ENCODE data around the gene SCRN3. TPM values are rescaled to one million over a fixed set of nuclear protein-coding genes. Genes with fewer than 3 reads are reported as not detected.

The SCRN3 gene
- total and polyA plus RNA-seq, 2 experiments from 2014 or later: 8.1 to 12.3 TPM

DNA sequence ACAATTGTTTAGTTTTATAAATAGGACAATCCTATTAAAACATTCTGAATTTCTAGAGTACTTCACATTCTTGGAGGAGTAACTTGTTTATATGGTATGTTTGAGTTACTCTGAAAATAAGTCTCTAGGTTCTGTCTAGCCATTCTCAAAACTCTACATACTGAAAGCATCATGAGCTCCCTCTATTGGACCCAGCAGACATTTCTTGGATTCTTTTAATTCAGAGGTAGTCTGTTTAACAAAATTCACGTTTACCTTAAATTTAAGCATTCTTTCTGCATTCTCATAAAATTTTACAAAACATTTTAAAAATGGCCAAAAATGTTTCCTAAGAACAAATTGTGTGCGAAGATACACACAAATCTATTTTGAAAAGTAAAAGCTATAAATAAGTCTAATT lies 45.5 kb upstream of the SCRN3 start:
- H2AFZ ChIP-seq: no peak overlapping the region
- TF ChIP-seq, protein P1, sequence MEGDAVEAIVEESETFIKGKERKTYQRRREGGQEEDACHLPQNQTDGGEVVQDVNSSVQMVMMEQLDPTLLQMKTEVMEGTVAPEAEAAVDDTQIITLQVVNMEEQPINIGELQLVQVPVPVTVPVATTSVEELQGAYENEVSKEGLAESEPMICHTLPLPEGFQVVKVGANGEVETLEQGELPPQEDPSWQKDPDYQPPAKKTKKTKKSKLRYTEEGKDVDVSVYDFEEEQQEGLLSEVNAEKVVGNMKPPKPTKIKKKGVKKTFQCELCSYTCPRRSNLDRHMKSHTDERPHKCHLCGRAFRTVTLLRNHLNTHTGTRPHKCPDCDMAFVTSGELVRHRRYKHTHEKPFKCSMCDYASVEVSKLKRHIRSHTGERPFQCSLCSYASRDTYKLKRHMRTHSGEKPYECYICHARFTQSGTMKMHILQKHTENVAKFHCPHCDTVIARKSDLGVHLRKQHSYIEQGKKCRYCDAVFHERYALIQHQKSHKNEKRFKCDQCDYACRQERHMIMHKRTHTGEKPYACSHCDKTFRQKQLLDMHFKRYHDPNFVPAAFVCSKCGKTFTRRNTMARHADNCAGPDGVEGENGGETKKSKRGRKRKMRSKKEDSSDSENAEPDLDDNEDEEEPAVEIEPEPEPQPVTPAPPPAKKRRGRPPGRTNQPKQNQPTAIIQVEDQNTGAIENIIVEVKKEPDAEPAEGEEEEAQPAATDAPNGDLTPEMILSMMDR (conservative IDR thresholded peaks at IDR 0.05; ENCODE audit: low read depth in 2 of 2): peak; percentile 50 to 63
- no peak for TF ChIP-seq POLR2AphosphoS5 (IDR thresholded peaks at IDR 0.05; ENCODE audit: low read depth)
- no peak for TF ChIP-seq STAT1 (IDR thresholded peaks at IDR 0.05; ENCODE audit: unreplicated experiment)
- no peak for TF ChIP-seq ZNF114 (CRISPR knock-in tag; IDR thresholded peaks at IDR 0.05)
- TF ChIP-seq NANOG (IDR thresholded peaks at IDR 0.05; ENCODE audit: borderline replicate concordance): no peak
- TF ChIP-seq, protein P2, sequence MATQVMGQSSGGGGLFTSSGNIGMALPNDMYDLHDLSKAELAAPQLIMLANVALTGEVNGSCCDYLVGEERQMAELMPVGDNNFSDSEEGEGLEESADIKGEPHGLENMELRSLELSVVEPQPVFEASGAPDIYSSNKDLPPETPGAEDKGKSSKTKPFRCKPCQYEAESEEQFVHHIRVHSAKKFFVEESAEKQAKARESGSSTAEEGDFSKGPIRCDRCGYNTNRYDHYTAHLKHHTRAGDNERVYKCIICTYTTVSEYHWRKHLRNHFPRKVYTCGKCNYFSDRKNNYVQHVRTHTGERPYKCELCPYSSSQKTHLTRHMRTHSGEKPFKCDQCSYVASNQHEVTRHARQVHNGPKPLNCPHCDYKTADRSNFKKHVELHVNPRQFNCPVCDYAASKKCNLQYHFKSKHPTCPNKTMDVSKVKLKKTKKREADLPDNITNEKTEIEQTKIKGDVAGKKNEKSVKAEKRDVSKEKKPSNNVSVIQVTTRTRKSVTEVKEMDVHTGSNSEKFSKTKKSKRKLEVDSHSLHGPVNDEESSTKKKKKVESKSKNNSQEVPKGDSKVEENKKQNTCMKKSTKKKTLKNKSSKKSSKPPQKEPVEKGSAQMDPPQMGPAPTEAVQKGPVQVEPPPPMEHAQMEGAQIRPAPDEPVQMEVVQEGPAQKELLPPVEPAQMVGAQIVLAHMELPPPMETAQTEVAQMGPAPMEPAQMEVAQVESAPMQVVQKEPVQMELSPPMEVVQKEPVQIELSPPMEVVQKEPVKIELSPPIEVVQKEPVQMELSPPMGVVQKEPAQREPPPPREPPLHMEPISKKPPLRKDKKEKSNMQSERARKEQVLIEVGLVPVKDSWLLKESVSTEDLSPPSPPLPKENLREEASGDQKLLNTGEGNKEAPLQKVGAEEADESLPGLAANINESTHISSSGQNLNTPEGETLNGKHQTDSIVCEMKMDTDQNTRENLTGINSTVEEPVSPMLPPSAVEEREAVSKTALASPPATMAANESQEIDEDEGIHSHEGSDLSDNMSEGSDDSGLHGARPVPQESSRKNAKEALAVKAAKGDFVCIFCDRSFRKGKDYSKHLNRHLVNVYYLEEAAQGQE (IDR thresholded peaks at IDR 0.05; ENCODE audit: unreplicated experiment): no peak
- no peak for TF ChIP-seq EZH2phosphoT487 (IDR thresholded peaks at IDR 0.05; ENCODE audit: unreplicated experiment)
- no peak overlapping the region for H3K4me2 ChIP-seq
- H3K27ac ChIP-seq (ENCODE audit: low read depth): no peak overlapping the region
- H4K20me1 ChIP-seq (replicated peaks; ENCODE audit: insufficient read depth): no peaks in the 10 kb centered on the region
- H3K27me3 ChIP-seq (ENCODE audit: insufficient read depth): peaks cover 11% of the 10 kb centered on the region
- Mint-ChIP-seq H3K4me3 (no peak overlapping the region), H3K9me3 (no peaks in the 10 kb centered on the region), H3K36me3 (ENCODE audit: low read depth) (peaks cover 11% of the 10 kb centered on the region), H3K4me1 (peaks cover 11% of the 10 kb centered on the region), H3K27me3 (ENCODE audit: insufficient read depth, low read depth, poor library complexity) (peaks cover 7% of the 10 kb centered on the region), H3K27ac (no peak overlapping the region)
- H3K4me3 ChIP-seq: no peak overlapping the region
- peaks cover 19% of the 10 kb centered on the region for H3K4me1 ChIP-seq (ENCODE audit: insufficient read depth)
- H3K9me2 ChIP-seq (ENCODE audit: insufficient read depth): no peaks in the 10 kb centered on the region
- no peaks in the 10 kb centered on the region for H3K36me3 ChIP-seq (ENCODE audit: insufficient read depth)
- H3K79me2 ChIP-seq (replicated peaks; ENCODE audit: insufficient read depth): no peaks in the 10 kb centered on the region
- ATAC-seq (no peak), DNase-seq (ENCODE audit: low spot score) (peak; percentile 66)
- H3F3A ChIP-seq (replicated peaks; ENCODE audit: low read depth): no peaks in the 10 kb centered on the region

DNA sequence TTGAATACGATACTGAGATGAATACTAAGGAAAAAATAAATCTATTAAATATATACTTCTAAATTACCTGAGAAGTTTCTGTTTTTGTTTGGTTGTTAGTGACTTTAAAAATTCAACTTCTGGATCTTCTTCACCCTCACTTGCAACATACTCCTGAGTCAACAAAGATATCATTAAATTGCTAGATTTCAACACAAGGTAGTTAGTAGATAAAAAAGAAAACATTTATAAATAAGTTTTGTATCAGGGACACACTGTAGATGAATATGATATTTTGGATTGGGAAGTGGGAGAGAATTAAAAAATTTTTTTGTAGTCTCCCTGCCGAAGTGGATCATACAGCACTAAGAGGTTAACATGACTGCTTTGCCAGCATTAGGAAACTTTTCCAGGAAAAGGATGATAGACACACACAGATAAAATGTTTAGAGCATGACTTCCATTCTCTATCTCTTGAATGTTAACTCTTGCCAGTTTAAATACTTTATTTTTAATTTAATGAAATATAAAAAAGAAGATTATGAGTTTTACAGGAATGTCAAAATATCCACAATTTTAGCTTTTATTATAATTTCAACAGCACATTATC lies 44.8 kb upstream of the SCRN3 start:
- H3K4me3 ChIP-seq: no peak overlapping the region
- no peak overlapping the region for H3K27ac ChIP-seq (ENCODE audit: low read depth)
- Mint-ChIP-seq H3K27ac (no peak overlapping the region), H3K9me3 (no peaks in the 10 kb centered on the region), H3K36me3 (ENCODE audit: low read depth) (peaks cover 11% of the 10 kb centered on the region), H3K27me3 (ENCODE audit: insufficient read depth, low read depth, poor library complexity) (peaks cover 3% of the 10 kb centered on the region), H3K4me3 (no peak overlapping the region), H3K4me1 (peaks cover 9% of the 10 kb centered on the region)
- peaks cover 5% of the 10 kb centered on the region for H3K27me3 ChIP-seq (ENCODE audit: insufficient read depth)
- ATAC-seq (no peak), DNase-seq (ENCODE audit: low spot score) (no peak)
- no peaks in the 10 kb centered on the region for H3K36me3 ChIP-seq (ENCODE audit: insufficient read depth)
- no peak overlapping the region for H3K4me2 ChIP-seq
- no peaks in the 10 kb centered on the region for H4K20me1 ChIP-seq (replicated peaks; ENCODE audit: insufficient read depth)
- no peaks in the 10 kb centered on the region for H3K9me2 ChIP-seq (ENCODE audit: insufficient read depth)
- no peaks in the 10 kb centered on the region for H3F3A ChIP-seq (replicated peaks; ENCODE audit: low read depth)
- H2AFZ ChIP-seq: no peak overlapping the region
- peaks cover 13% of the 10 kb centered on the region for H3K4me1 ChIP-seq (ENCODE audit: insufficient read depth)
- no peaks in the 10 kb centered on the region for H3K79me2 ChIP-seq (replicated peaks; ENCODE audit: insufficient read depth)
- TF ChIP-seq JUNB (IDR thresholded peaks at IDR 0.05; ENCODE audit: unreplicated experiment) (no peak), ZNF114 (CRISPR knock-in tag; IDR thresholded peaks at IDR 0.05) (no peak), CREB1 (CRISPR knock-in tag; IDR thresholded peaks at IDR 0.05; ENCODE audit: low read depth) (no peak)
- TF ChIP-seq, protein P3, sequence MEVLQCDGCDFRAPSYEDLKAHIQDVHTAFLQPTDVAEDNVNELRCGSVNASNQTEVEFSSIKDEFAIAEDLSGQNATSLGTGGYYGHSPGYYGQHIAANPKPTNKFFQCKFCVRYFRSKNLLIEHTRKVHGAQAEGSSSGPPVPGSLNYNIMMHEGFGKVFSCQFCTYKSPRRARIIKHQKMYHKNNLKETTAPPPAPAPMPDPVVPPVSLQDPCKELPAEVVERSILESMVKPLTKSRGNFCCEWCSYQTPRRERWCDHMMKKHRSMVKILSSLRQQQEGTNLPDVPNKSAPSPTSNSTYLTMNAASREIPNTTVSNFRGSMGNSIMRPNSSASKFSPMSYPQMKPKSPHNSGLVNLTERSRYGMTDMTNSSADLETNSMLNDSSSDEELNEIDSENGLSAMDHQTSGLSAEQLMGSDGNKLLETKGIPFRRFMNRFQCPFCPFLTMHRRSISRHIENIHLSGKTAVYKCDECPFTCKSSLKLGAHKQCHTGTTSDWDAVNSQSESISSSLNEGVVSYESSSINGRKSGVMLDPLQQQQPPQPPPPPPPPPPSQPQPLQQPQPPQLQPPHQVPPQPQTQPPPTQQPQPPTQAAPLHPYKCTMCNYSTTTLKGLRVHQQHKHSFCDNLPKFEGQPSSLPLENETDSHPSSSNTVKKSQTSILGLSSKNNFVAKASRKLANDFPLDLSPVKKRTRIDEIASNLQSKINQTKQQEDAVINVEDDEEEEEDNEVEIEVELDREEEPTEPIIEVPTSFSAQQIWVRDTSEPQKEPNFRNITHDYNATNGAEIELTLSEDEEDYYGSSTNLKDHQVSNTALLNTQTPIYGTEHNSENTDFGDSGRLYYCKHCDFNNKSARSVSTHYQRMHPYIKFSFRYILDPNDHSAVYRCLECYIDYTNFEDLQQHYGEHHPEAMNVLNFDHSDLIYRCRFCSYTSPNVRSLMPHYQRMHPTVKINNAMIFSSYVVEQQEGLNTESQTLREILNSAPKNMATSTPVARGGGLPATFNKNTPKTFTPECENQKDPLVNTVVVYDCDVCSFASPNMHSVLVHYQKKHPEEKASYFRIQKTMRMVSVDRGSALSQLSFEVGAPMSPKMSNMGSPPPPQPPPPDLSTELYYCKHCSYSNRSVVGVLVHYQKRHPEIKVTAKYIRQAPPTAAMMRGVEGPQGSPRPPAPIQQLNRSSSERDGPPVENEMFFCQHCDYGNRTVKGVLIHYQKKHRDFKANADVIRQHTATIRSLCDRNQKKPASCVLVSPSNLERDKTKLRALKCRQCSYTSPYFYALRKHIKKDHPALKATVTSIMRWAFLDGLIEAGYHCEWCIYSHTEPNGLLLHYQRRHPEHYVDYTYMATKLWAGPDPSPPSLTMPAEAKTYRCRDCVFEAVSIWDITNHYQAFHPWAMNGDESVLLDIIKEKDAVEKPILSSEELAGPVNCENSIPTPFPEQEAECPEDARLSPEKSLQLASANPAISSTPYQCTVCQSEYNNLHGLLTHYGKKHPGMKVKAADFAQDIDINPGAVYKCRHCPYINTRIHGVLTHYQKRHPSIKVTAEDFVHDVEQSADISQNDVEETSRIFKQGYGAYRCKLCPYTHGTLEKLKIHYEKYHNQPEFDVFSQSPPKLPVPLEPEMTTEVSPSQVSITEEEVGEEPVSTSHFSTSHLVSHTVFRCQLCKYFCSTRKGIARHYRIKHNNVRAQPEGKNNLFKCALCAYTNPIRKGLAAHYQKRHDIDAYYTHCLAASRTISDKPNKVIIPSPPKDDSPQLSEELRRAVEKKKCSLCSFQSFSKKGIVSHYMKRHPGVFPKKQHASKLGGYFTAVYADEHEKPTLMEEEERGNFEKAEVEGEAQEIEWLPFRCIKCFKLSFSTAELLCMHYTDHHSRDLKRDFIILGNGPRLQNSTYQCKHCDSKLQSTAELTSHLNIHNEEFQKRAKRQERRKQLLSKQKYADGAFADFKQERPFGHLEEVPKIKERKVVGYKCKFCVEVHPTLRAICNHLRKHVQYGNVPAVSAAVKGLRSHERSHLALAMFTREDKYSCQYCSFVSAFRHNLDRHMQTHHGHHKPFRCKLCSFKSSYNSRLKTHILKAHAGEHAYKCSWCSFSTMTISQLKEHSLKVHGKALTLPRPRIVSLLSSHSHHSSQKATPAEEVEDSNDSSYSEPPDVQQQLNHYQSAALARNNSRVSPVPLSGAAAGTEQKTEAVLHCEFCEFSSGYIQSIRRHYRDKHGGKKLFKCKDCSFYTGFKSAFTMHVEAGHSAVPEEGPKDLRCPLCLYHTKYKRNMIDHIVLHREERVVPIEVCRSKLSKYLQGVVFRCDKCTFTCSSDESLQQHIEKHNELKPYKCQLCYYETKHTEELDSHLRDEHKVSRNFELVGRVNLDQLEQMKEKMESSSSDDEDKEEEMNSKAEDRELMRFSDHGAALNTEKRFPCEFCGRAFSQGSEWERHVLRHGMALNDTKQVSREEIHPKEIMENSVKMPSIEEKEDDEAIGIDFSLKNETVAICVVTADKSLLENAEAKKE (CRISPR knock-in tag; IDR thresholded peaks at IDR 0.05): no peak
